ENCODE data around the gene IL32. TPM values are rescaled to one million over a fixed set of nuclear protein-coding genes. Genes with fewer than 3 reads are reported as not detected.

Gene IL32
- total RNA-seq, 3 donors from 2014 or later (not counting 1 experiment from before 2014, with no cell fraction given), result 305 to 562 (median 319) TPM

- intact Hi-C loops (cut with micrococcal nuclease), result no loop called here
- TF ChIP-seq CTCF (IDR thresholded peaks at IDR 0.05), result no peak
- Histone ChIP-seq H3K4me3 (ENCODE audit: low read length) (no peak overlapping the region), H3K27me3 (ENCODE audit: control insufficient read depth, insufficient read depth, low read length) (peaks cover 3% of the 10 kb centered on the region), H3K36me3 (ENCODE audit: control insufficient read depth, insufficient read depth, low read length) (peaks cover 15% of the 10 kb centered on the region), H3K9me3 (ENCODE audit: control insufficient read depth, insufficient read depth, low read length) (no peaks in the 10 kb centered on the region), H3K4me1 (ENCODE audit: control insufficient read depth, insufficient read depth, low read length) (peaks cover 68% of the 10 kb centered on the region), H3K27ac (ENCODE audit: low read length) (peak overlapping the region; percentile 3)
- Mint-ChIP-seq H3K27me3 (ENCODE audit: low read depth in 2 of 2) (no peaks in the 10 kb centered on the region), H3K27ac (peak overlapping the region; percentile 91 to 92), H3K4me3 (peak overlapping the region; percentile 94), H3K36me3 (no peaks in the 10 kb centered on the region), H3K9me3 (no peaks in the 10 kb centered on the region), H3K4me1 (peaks cover 35 to 54% of the 10 kb centered on the region in 2 donors)
- peak in 1 of 2 donors; percentile 41 for DNase-seq
- no peak for ATAC-seq
- WGBS (ENCODE audit: insufficient coverage), result 74% methylated on average over 7 of the region's 8 CpGs
Measured at GRCh38 chr16:3022684-3023414, 42.6 kb upstream of the IL32 start.

DNA sequence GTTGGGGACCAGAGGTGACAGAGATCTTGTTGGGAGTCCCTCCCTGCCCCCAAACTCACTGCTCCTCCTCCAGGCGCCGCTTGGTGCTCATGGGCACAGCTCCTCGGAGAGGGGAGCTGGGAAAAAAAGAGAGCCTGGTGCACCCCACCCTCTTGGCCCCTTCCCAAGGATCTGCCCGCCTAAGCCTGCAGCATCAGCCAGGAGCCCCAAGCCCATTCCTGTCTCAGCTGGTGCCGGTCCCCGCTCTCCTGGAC is 42.1 kb upstream of the IL32 start:
- Histone ChIP-seq H3K27me3 (ENCODE audit: control insufficient read depth, insufficient read depth, low read length) (no peaks in the 10 kb centered on the region), H3K9me3 (ENCODE audit: control insufficient read depth, insufficient read depth, low read length) (no peaks in the 10 kb centered on the region), H3K4me3 (ENCODE audit: low read length) (peak overlapping the region; percentile 78), H3K4me1 (ENCODE audit: control insufficient read depth, insufficient read depth, low read length) (peaks cover 67% of the 10 kb centered on the region), H3K27ac (ENCODE audit: low read length) (no peak overlapping the region), H3K36me3 (ENCODE audit: control insufficient read depth, insufficient read depth, low read length) (peaks cover 15% of the 10 kb centered on the region)
- TF ChIP-seq CTCF (IDR thresholded peaks at IDR 0.05), result no peak
- peaks cover 35 to 54% of the 10 kb centered on the region in 2 donors for H3K4me1 Mint-ChIP-seq
- H3K4me3 Mint-ChIP-seq, result peak overlapping the region; percentile 94
- H3K27me3 Mint-ChIP-seq (ENCODE audit: low read depth in 2 of 2), result peaks cover 0 to 2% of the 10 kb centered on the region in 2 donors
- ATAC-seq (no peak), DNase-seq (peak in 1 of 2 donors; percentile 58)
- WGBS (ENCODE audit: insufficient coverage), result 46% methylated on average over 6 of the region's 6 CpGs
- intact Hi-C loops (cut with micrococcal nuclease), result no loop called here
- peak overlapping the region; percentile 91 to 92 for H3K27ac Mint-ChIP-seq
- no peaks in the 10 kb centered on the region for H3K36me3 Mint-ChIP-seq
- no peaks in the 10 kb centered on the region for H3K9me3 Mint-ChIP-seq

DNA sequence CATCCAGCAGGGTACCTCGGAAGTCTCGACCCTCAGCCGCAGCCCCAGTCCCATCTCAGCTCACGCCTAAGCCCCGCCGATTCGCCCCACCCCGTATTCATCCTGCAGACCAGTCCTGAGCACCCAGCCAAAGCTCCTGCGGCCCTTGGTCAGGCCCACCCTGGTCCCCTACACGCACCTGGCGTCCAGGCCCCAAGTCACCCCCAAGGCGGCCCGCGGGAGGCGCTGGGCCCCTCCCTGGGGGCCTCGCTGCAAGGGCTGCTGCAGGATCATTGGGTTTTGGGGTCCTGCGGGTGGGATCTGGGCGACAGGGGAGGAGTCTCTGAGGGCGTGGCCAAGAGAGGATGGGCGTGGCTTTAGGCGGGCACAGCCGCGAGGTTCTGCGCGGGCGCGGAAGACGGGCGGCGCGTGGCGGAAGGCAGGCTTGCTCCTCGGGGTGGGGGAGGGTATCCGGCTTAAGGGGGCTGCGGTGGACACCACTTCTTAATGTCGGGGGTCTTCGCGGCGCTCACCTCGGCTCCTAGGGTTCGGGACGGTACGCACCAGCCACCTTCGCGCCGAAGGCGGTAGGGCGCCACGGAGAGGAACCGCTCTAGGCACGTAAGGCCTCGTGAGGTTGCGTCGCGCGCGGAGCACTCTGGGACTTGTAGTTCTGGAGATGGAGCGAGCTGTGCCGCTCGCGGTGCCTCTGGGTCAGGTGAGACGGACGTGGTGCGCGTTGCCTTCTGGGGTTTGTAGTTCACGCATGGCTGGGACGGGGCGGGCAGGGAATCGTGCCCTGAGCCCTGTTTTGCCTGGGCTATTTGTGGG is 41.6 kb upstream of the IL32 start, which contains the start of the genes HCFC1R1 and THOC6:
TSS of gene HCFC1R1 (minus strand) at position 274 of the 810 bp plus-strand sequence. CDS start at position 273, 1 bp downstream.
TSS of gene THOC6 (plus strand) at position 367 of the 810 bp plus-strand sequence. CDS start at position 659, 292 bp downstream.
- peaks cover 69% of the 10 kb centered on the region for H3K4me1 ChIP-seq (ENCODE audit: control insufficient read depth, insufficient read depth, low read length)

More for the DNA sequence above, 41.6 kb upstream of the IL32 start, which contains the start of the genes HCFC1R1 and THOC6:
- Mint-ChIP-seq H3K4me3 (peak within 1 kb of the TSS; percentile 94), H3K9me3 (no peaks in the 10 kb centered on the region), H3K27ac (peak within 1 kb of the TSS; percentile 91 to 92), H3K36me3 (no peaks in the 10 kb centered on the region), H3K27me3 (ENCODE audit: low read depth in 2 of 2) (peaks cover 0 to 5% of the 10 kb centered on the region in 2 donors), H3K4me1 (peaks cover 35 to 60% of the 10 kb centered on the region in 2 donors)
- Histone ChIP-seq H3K4me3 (ENCODE audit: low read length) (peak within 1 kb of the TSS; percentile 78), H3K36me3 (ENCODE audit: control insufficient read depth, insufficient read depth, low read length) (peaks cover 15% of the 10 kb centered on the region), H3K27me3 (ENCODE audit: control insufficient read depth, insufficient read depth, low read length) (peaks cover 4% of the 10 kb centered on the region), H3K27ac (ENCODE audit: low read length) (peak within 1 kb of the TSS; percentile 86), H3K9me3 (ENCODE audit: control insufficient read depth, insufficient read depth, low read length) (no peaks in the 10 kb centered on the region)
- peak; percentile 68 to 92 (median 83) for ATAC-seq
- no peak for TF ChIP-seq CTCF (IDR thresholded peaks at IDR 0.05)
- WGBS (ENCODE audit: insufficient coverage), result under 1% methylated on average over 69 of the region's 69 CpGs
- intact Hi-C loops (cut with micrococcal nuclease), result no loop called here
- peak; percentile 91 to 99 for DNase-seq

Measured in natural killer cell (primary cell).